DOHH2 (cell line): ENCODE data around the gene ZNF324B.

Source experiments
- H3F3A ChIP-seq: fragments of 200-600 bp; sonication (generic), shearing (Covaris generic); 2 replicates; pipeline ENCODE4 v1.6.0; 2016; ENCODE audit warnings: antibody characterized with exemption, mild to moderate bottlenecking; ENCODE audit not compliant: control insufficient read depth, insufficient read depth
- H3K27ac ChIP-seq: fragments of 200-600 bp; sonication (generic); 2 replicates; pipeline ENCODE4 v1.5.1; 2014; ENCODE audit warnings: low read depth, mild to moderate bottlenecking, low read length, moderate library complexity
- H3K27me3 ChIP-seq: fragments of 200-600 bp; sonication (generic); 2 replicates; pipeline ENCODE4 v1.6.1; 2014; ENCODE audit warnings: mild to moderate bottlenecking, low read length, mixed read lengths; ENCODE audit not compliant: control insufficient read depth
- H3K36me3 ChIP-seq: fragments of 200-600 bp; sonication (generic); 2 replicates; pipeline ENCODE4 v1.6.1; 2014; ENCODE audit warnings: mild to moderate bottlenecking, low read length, moderate library complexity, mixed read lengths; ENCODE audit not compliant: control insufficient read depth
- H3K4me1 ChIP-seq: fragments of 200-600 bp; sonication (generic); 2 replicates; pipeline ENCODE4 v1.6.1; 2014; ENCODE audit warnings: mild to moderate bottlenecking, low read length, mixed read lengths; ENCODE audit not compliant: control insufficient read depth
- H3K4me2 ChIP-seq: fragments of 200-600 bp; sonication (generic); 2 replicates; pipeline ENCODE4 v1.6.0; 2014; ENCODE audit warnings: mild to moderate bottlenecking, low read length, moderate library complexity
- H3K4me3 ChIP-seq: fragments of 200-600 bp; sonication (generic); 2 replicates; pipeline ENCODE4 v1.5.1; 2014; ENCODE audit warnings: mild to moderate bottlenecking, low read length, mixed read lengths
- H3K79me2 ChIP-seq: fragments of 200-600 bp; sonication (generic); 2 replicates; pipeline ENCODE4 v1.6.1; 2014; ENCODE audit warnings: mild to moderate bottlenecking, low read length, mixed read lengths; ENCODE audit not compliant: control insufficient read depth
- H3K9me2 ChIP-seq: fragments of 200-600 bp; sonication (generic); replicated peaks from 2 replicates; pipeline ENCODE4 v1.6.1; 2014; ENCODE audit warnings: mild to moderate bottlenecking, low read length, mixed read lengths; ENCODE audit not compliant: control insufficient read depth
- H3K9me3 ChIP-seq: fragments of 200-600 bp; sonication (generic); 2 replicates; pipeline ENCODE4 v1.6.1; 2014; ENCODE audit warnings: antibody characterized with exemption, low read length, mixed read lengths; ENCODE audit not compliant: control insufficient read depth, insufficient read depth
- H4K20me1 ChIP-seq: fragments of 200-600 bp; sonication (generic); 2 replicates; pipeline ENCODE4 v1.6.0; 2014; ENCODE audit warnings: low read depth, mild to moderate bottlenecking, antibody characterized with exemption, low read length, moderate library complexity; ENCODE audit not compliant: control insufficient read depth, insufficient read depth
- EZH2phosphoT487 ChIP-seq: fragments of 200-600 bp; sonication (generic); IDR thresholded peaks from 2 replicates; pipeline ENCODE4 v1.6.1; 2017; ENCODE audit warnings: borderline replicate concordance, mild to moderate bottlenecking, antibody characterized with exemption, low read length, moderate library complexity, mixed read lengths
- TF ChIP-seq, protein P1 (sequence below): fragments of 200-600 bp; sonication (generic); IDR thresholded peaks from one replicate; pipeline ENCODE4 v1.5.1; 2014; ENCODE audit warnings: antibody characterized with exemption, mild to moderate bottlenecking, low read depth, low read length; ENCODE audit not compliant: poor library complexity, severe bottlenecking

Gene ZNF324B

DNA sequence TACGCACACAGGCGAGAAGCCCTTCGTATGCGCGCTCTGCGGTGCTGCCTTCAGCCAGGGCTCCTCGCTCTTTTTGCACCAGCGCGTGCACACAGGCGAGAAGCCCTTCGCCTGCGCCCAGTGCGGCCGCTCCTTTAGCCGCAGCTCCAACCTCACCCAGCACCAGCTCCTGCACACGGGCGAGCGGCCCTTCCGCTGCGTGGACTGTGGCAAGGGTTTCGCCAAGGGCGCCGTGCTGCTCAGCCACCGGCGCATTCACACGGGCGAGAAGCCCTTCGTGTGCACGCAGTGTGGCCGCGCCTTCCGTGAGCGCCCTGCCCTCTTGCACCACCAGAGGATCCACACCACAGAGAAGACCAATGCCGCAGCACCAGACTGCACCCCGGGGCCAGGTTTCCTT, 4.7 kb downstream of the ZNF324B start:
- Histone ChIP-seq H3K4me1 (peaks cover 8% of the 10 kb centered on the region), H3F3A (no peaks in the 10 kb centered on the region), H3K9me2 (no peaks in the 10 kb centered on the region), H3K27me3 (peaks cover under 1% of the 10 kb centered on the region), H3K9me3 (no peaks in the 10 kb centered on the region), H3K79me2 (peaks cover 6% of the 10 kb centered on the region), H4K20me1 (no peaks in the 10 kb centered on the region), H3K27ac (no peak overlapping the region), H3K4me2 (no peak overlapping the region), H3K36me3 (peaks cover 23% of the 10 kb centered on the region), H3K4me3 (no peak overlapping the region)
- TF ChIP-seq, protein P1, sequence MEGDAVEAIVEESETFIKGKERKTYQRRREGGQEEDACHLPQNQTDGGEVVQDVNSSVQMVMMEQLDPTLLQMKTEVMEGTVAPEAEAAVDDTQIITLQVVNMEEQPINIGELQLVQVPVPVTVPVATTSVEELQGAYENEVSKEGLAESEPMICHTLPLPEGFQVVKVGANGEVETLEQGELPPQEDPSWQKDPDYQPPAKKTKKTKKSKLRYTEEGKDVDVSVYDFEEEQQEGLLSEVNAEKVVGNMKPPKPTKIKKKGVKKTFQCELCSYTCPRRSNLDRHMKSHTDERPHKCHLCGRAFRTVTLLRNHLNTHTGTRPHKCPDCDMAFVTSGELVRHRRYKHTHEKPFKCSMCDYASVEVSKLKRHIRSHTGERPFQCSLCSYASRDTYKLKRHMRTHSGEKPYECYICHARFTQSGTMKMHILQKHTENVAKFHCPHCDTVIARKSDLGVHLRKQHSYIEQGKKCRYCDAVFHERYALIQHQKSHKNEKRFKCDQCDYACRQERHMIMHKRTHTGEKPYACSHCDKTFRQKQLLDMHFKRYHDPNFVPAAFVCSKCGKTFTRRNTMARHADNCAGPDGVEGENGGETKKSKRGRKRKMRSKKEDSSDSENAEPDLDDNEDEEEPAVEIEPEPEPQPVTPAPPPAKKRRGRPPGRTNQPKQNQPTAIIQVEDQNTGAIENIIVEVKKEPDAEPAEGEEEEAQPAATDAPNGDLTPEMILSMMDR, result no peak
- no peak for TF ChIP-seq EZH2phosphoT487

DNA sequence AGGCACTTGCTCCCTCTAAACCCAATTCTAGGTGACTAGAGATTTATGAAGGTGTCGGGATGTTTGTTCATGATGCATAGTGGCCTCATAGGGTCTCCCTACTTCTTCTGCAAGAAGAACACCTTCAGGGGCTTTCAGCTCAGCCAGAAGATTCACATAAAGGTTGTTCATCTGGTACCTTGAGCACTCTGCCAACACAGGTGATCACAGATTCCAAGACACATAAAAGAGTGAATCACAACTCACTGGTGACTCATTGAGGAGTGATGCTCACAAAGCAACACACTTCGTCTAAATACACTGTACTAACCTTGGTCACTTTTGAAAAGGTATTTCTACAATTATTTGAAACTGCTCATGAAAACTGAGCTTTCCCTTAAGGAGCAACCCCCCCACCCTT, 8.6 kb downstream of the ZNF324B start:
- no peaks in the 10 kb centered on the region for H3K79me2 ChIP-seq
- peaks cover 3% of the 10 kb centered on the region; the same call in 1 of the 2 replicates for H3F3A ChIP-seq
- no peaks in the 10 kb centered on the region for H3K9me2 ChIP-seq
- no peak overlapping the region for H3K4me3 ChIP-seq
- no peak overlapping the region for H3K4me2 ChIP-seq
- peaks cover 11% of the 10 kb centered on the region for H3K36me3 ChIP-seq
- peaks cover 8% of the 10 kb centered on the region for H3K4me1 ChIP-seq
- no peak for TF ChIP-seq EZH2phosphoT487
- TF ChIP-seq, protein P1, result no peak
- H4K20me1 ChIP-seq, result no peaks in the 10 kb centered on the region
- no peaks in the 10 kb centered on the region for H3K27me3 ChIP-seq
- no peak overlapping the region for H3K27ac ChIP-seq
- H3K9me3 ChIP-seq, result no peaks in the 10 kb centered on the region

DNA sequence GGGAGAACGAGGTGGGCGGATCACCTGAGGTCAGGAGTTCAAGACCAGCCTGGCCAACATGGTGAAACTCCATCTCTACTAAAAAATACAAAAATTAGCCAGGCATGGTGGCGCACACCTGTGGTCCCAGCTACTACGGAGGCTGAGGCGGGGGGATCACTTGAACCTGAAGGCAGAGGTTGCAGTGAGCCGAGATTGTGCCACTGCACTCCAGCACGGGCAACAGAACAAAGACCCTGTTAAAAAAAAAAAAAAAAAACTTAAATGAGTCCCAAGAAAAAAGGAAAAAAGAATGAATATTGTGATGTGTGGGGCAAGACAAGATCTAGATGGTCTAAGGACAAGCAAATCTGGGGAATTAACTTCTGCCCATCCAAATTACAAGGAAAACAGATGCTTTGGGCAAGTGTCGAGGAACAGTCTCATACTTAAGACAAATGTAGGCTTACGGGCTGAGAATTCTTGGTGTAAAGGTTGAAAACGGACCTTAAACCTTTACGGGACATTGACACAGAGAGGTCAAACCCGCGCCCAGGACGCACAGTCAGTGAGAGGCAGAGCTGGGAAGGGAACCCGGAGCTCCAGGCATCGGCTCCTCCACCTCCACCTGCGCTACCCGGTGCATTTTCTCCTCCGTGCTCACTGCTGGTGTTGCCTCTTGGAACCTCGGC, 14.8 kb downstream of the ZNF324B start:
- Histone ChIP-seq H3K9me2 (no peaks in the 10 kb centered on the region), H3K36me3 (peaks cover 16% of the 10 kb centered on the region), H3K4me1 (peaks cover 20% of the 10 kb centered on the region), H3K4me2 (peak overlapping the region; percentile 72), H3F3A (peaks cover 11% of the 10 kb centered on the region), H3K27me3 (peaks cover 3% of the 10 kb centered on the region; the same call in 1 of the 2 replicates), H3K4me3 (peak overlapping the region; percentile 91), H3K27ac (no peak overlapping the region), H3K79me2 (peaks cover 27% of the 10 kb centered on the region), H3K9me3 (no peaks in the 10 kb centered on the region), H4K20me1 (peaks cover 8% of the 10 kb centered on the region; the same call in 1 of the 2 replicates)
- no peak for TF ChIP-seq EZH2phosphoT487
- TF ChIP-seq, protein P1, result no peak
